Activated CD8-positive, alpha-beta T cell treated with anti-CD3 and anti-CD28 coated beads for 36 hours (primary cell): ENCODE data around the gene TMEM134. TPM values are rescaled to one million over a fixed set of nuclear protein-coding genes. Genes with fewer than 3 reads are reported as not detected.

Source experiments
- ATAC-seq: fragments of 200-7000 bp; cut with Tn5 transposase; one replicate; pipeline ENCODE4 v1.10.0; 2021; ENCODE audit warnings: mild to moderate bottlenecking, moderate library complexity
- CTCF ChIA-PET: fragments of 350-600 bp; sonication (Branson Sonifier 250); formaldehyde crosslinking; loops from one replicate; lab custom pipeline; 2021; ENCODE audit warnings: antibody characterized with exemption; lab: Charles Lee
- POLR2A ChIA-PET: fragments of 350-600 bp; sonication (Branson Sonifier 250); formaldehyde crosslinking; loops from one replicate; lab custom pipeline; 2021; ENCODE audit warnings: antibody characterized with exemption; lab: Charles Lee
- DNase-seq: peaks from one replicate; pipeline ENCODE4 v3.0.0-alpha.2; 2020
- H3K27ac Mint-ChIP-seq: one replicate; pipeline ENCODE4 v1.8.0; 2021; ENCODE audit warnings: mild to moderate bottlenecking, mixed read lengths
- H3K27me3 Mint-ChIP-seq: one replicate; pipeline ENCODE4 v1.8.0; 2021; ENCODE audit warnings: mixed read lengths
- H3K36me3 Mint-ChIP-seq: one replicate; pipeline ENCODE4 v1.8.0; 2021; ENCODE audit warnings: low read depth, mixed read lengths
- H3K4me1 Mint-ChIP-seq: one replicate; pipeline ENCODE4 v1.8.0; 2021; ENCODE audit warnings: low read depth, mixed read lengths
- H3K4me3 Mint-ChIP-seq: one replicate; pipeline ENCODE4 v1.8.0; 2021; ENCODE audit warnings: mild to moderate bottlenecking, moderate library complexity, mixed read lengths
- H3K9me3 Mint-ChIP-seq: one replicate; pipeline ENCODE4 v1.8.0; 2021; ENCODE audit warnings: mixed read lengths
- CTCF ChIP-seq: fragments of 200-600 bp; IDR thresholded peaks from one replicate; pipeline ENCODE4 v1.8.0; 2022; ENCODE audit warnings: antibody characterized with exemption, mild to moderate bottlenecking
- intact Hi-C: fragments of 100-400 bp; cut with micrococcal nuclease; formaldehyde crosslinking; loops from one replicate; pipeline ENCODE4 v1.10.0; 2022
- total RNA-seq, 2 experiments: library from RNA; stranded (reverse); gene quantifications; one replicate each; pipeline ENCODE4 v1.2.3, GENCODE V29; 2021

Gene TMEM134
- total RNA-seq, 2 experiments from 2014 or later, result 56.0 to 59.2 TPM

DNA sequence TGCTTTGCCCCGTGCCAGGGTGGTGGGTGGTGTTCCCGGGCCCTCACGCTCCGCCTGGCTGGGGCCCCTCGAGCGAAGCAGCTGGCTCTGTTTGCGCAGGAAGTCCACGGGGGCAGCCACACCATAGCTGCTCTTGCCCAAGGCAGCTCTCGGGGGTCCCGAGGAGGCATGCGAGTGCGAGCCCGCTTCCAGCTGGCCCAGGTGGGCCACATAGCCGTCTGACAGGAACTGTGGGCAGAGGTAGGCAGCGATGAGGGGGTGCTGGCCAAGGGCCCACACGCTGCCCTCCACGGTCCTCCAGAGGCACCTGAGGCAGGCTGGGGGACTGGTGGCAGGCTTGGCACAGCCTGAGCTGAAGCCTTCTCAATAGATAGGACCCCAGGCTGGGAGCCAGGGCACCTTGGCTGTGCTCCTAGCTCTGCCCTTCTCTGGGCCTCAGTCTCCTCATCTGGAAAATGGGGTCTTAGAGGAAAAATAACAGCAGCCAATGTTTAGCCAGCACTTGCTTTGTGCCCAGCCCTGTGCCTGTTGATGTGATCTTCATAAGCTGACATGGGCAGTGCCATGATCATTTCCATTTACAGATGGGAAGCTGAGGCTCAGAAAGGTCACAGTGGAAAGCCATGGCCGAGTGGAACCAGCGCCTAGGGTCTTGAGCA lies 23.1 kb upstream of the TMEM134 start:
- H3K36me3 Mint-ChIP-seq, result peaks cover 34% of the 10 kb centered on the region
- ATAC-seq, result no peak
- no peaks in the 10 kb centered on the region for H3K9me3 Mint-ChIP-seq
- H3K27ac Mint-ChIP-seq, result no peak overlapping the region
- peaks cover 26% of the 10 kb centered on the region for H3K4me1 Mint-ChIP-seq
- POLR2A ChIA-PET, result interaction anchor here (0.8 to 10.7 kb wide), 6 partner anchors 7 to 138 kb away, joined by 3 to 108 read pairs (median 4); partner anchors contain the start of genes NUDT8, PITPNM1 and PTPRCAP
- H3K4me3 Mint-ChIP-seq, result no peak overlapping the region
- CTCF ChIA-PET, result interaction anchor here (1.9 kb wide), 1 partner anchor 14 kb away, joined by 4 read pairs; the partner anchor contains the start of gene PITPNM1
- H3K27me3 Mint-ChIP-seq, result no peaks in the 10 kb centered on the region
- DNase-seq, result no peak
- TF ChIP-seq CTCF, result no peak
- intact Hi-C loops, result no loop called here

GRCh38 chr11:67491276-67492068 lies 22.4 kb upstream of the TMEM134 start:
- H3K27me3 Mint-ChIP-seq, result no peaks in the 10 kb centered on the region
- H3K4me1 Mint-ChIP-seq, result peaks cover 34% of the 10 kb centered on the region
- peaks cover 40% of the 10 kb centered on the region for H3K36me3 Mint-ChIP-seq
- intact Hi-C loops, result no loop called here
- peak overlapping the region; percentile 55 for H3K27ac Mint-ChIP-seq
- CTCF ChIA-PET, result interaction anchor here (1.1 to 1.9 kb wide), 3 partner anchors 14 to 109 kb away, joined by 3 to 4 read pairs (median 3); partner anchors contain the start of gene PITPNM1
- ATAC-seq, result no peak
- H3K9me3 Mint-ChIP-seq, result no peaks in the 10 kb centered on the region
- DNase-seq, result no peak
- H3K4me3 Mint-ChIP-seq, result no peak overlapping the region
- POLR2A ChIA-PET, result interaction anchor here (1.0 to 10.7 kb wide), 5 partner anchors 11 to 138 kb away, joined by 3 to 108 read pairs (median 3); partner anchors contain the start of genes NUDT8, PITPNM1, PPP1CA and RPS6KB2
- no peak for TF ChIP-seq CTCF

- DNase-seq (no peak), ATAC-seq (no peak)
- Mint-ChIP-seq H3K27me3 (no peaks in the 10 kb centered on the region), H3K27ac (peak overlapping the region; percentile 55), H3K36me3 (peaks cover 46% of the 10 kb centered on the region), H3K4me1 (peaks cover 41% of the 10 kb centered on the region), H3K4me3 (no peak overlapping the region), H3K9me3 (no peaks in the 10 kb centered on the region)
- no peak for TF ChIP-seq CTCF
- intact Hi-C loops, result no loop called here
- ChIA-PET CTCF (interaction anchor here (1.1 kb wide), 2 partner anchors 74 to 108 kb away, joined by 3 read pairs; no protein-coding TSS in a partner anchor), POLR2A (interaction anchor here (1.0 to 10.7 kb wide), 5 partner anchors 12 to 89 kb away, joined by 3 to 108 read pairs (median 3); partner anchors contain the start of genes PITPNM1, PPP1CA and RPS6KB2)
These were observed 21.6 kb upstream of the TMEM134 start for GRCh38 chr11:67490727-67491065.

DNA sequence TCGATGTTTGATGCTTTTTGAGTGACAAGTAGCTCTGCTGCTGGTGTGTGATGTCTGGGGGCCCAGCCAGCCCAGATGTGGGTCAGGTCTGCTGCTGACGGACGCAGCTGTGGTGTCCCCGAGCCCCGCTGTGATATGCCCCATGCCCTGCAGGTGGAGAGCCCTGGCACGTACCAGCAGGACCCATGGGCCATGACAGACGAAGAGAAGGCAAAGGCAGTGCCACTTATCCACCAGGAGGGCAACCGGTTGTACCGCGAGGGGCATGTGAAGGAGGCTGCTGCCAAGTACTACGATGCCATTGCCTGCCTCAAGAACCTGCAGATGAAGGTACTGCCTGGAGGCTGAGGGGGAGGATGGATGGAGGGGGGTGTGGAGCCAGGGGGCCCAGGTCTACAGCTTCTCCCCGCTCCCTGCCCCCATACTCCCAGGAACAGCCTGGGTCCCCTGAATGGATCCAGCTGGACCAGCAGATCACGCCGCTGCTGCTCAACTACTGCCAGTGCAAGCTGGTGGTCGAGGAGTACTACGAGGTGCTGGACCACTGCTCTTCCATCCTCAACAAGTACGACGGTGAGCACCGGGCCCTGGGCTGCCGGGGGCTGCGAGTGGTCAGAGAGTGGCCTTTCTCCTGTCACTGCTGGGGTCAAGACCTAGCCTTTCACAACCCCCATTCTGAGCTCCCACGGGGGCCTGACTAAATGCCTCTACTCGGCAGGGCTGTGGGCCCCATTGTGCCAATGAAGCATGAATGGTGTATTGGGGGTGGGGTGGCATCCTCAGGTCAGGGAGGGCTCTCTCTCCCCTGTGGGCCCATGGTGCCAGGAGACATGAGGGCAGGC lies 21.1 kb upstream of the TMEM134 start:
- POLR2A ChIA-PET, result interaction anchor here (1.6 to 10.7 kb wide), 3 partner anchors 12 to 52 kb away, joined by 3 to 108 read pairs (median 81); partner anchors contain the start of genes PITPNM1 and TMEM134
- CTCF ChIA-PET, result interaction anchor here (1.1 kb wide), 1 partner anchor 73 kb away, joined by 3 read pairs; no protein-coding TSS in a partner anchor
- H3K4me3 Mint-ChIP-seq, result no peak overlapping the region

More for the DNA sequence above, 21.1 kb upstream of the TMEM134 start:
- no peak for TF ChIP-seq CTCF
- intact Hi-C loops, result loop anchor here (10.0 kb wide), 1 partner anchor 85 kb away; the partner anchor contains the start of genes PPP1CA and TBC1D10C
- Mint-ChIP-seq H3K27me3 (no peaks in the 10 kb centered on the region), H3K4me1 (peaks cover 43% of the 10 kb centered on the region), H3K9me3 (no peaks in the 10 kb centered on the region), H3K27ac (peak overlapping the region; percentile 82), H3K36me3 (peaks cover 48% of the 10 kb centered on the region)
- DNase-seq (no peak), ATAC-seq (no peak)
